HepG2 (cell line): ENCODE data around the gene PIKFYVE. TPM values are rescaled to one million over a fixed set of nuclear protein-coding genes. Genes with fewer than 3 reads are reported as not detected.

Experiments
- E2F1 ChIP-seq: sonication (generic); formaldehyde crosslinking; IDR thresholded peaks from 2 replicates; pipeline ENCODE4 v1.5.0; 2020; ENCODE audit warnings: missing genetic modification reagents
- E2F5 ChIP-seq: sonication (generic); formaldehyde crosslinking; conservative IDR thresholded peaks from 2 replicates; pipeline ENCODE4 v1.4.0; 2020; ENCODE audit warnings: missing genetic modification reagents
- ERF ChIP-seq: IDR thresholded peaks from 2 replicates; pipeline ENCODE4 v1.6.1; 2018; ENCODE audit warnings: missing biosample characterization, missing genetic modification reagents
- HIVEP1 ChIP-seq: sonication (generic); formaldehyde crosslinking; IDR thresholded peaks from 2 replicates; pipeline ENCODE4 v1.4.0; 2020; ENCODE audit warnings: mild to moderate bottlenecking, missing genetic modification reagents
- HNF1A ChIP-seq, 2 experiments: sonication (generic) in 1 of 2; formaldehyde crosslinking in 1 of 2; IDR thresholded peaks; 2 replicates each; pipeline versions ENCODE4 v1.4.0 to v1.6.1; 2016 to 2020; ENCODE audit warnings: borderline replicate concordance in 1 of 2, low read depth in 1 of 2, mild to moderate bottlenecking in 1 of 2, missing genetic modification reagents in 1 of 2
- IRF1 ChIP-seq: sonication (generic); formaldehyde crosslinking; IDR thresholded peaks from 2 replicates; pipeline ENCODE4 v1.4.0; 2020; ENCODE audit warnings: low read depth, mild to moderate bottlenecking, missing genetic modification reagents
- KLF16 ChIP-seq, 2 experiments: sonication (generic) in 1 of 2; formaldehyde crosslinking in 1 of 2; IDR thresholded peaks; 2 replicates each; pipeline versions ENCODE4 v1.6.1 to v1.8.0; 2016 to 2023; ENCODE audit warnings: missing genetic modification reagents in 2 of 2, missing compliant biosample characterization in 1 of 2
- MAZ ChIP-seq, 2 experiments: sonication (generic) in 1 of 2; formaldehyde crosslinking in 1 of 2; IDR thresholded peaks; 2 replicates each; pipeline versions ENCODE4 v1.5.0 to v1.6.1; 2012 to 2020; ENCODE audit warnings: low read depth in 2 of 2, mild to moderate bottlenecking in 2 of 2, borderline replicate concordance in 1 of 2, improper control_type of control experiment in 1 of 2, low read length in 1 of 2, missing genetic modification reagents in 1 of 2, moderate library complexity in 1 of 2
- POLR2AphosphoS2 ChIP-seq: IDR thresholded peaks from 2 replicates; pipeline ENCODE4 v1.6.1; 2011; ENCODE audit warnings: low read depth, low read length, improper control_type of control experiment
- SNAPC2 ChIP-seq: sonication (generic); formaldehyde crosslinking; IDR thresholded peaks from 2 replicates; pipeline ENCODE4 v1.8.1; 2022; ENCODE audit warnings: mild to moderate bottlenecking, missing genetic modification reagents
- SRY ChIP-seq: sonication (generic); formaldehyde crosslinking; IDR thresholded peaks from 2 replicates; pipeline ENCODE4 v1.8.0; 2022; ENCODE audit warnings: mild to moderate bottlenecking, missing genetic modification reagents
- THAP8 ChIP-seq: sonication (generic); formaldehyde crosslinking; IDR thresholded peaks from 2 replicates; pipeline ENCODE4 v1.5.1; 2020; ENCODE audit warnings: missing genetic modification reagents, mild to moderate bottlenecking, borderline replicate concordance
- YEATS2 ChIP-seq: sonication (generic); formaldehyde crosslinking; IDR thresholded peaks from 2 replicates; pipeline ENCODE4 v1.4.0; 2020; ENCODE audit warnings: missing genetic modification reagents, borderline replicate concordance
- ZBTB44 ChIP-seq: sonication (generic); formaldehyde crosslinking; IDR thresholded peaks from 2 replicates; pipeline ENCODE4 v1.4.0; 2020; ENCODE audit warnings: missing genetic modification reagents
- ZBTB7B ChIP-seq: sonication (generic); formaldehyde crosslinking; IDR thresholded peaks from 2 replicates; pipeline ENCODE4 v1.4.0; 2020; ENCODE audit warnings: missing genetic modification reagents
- ZFP82 ChIP-seq: sonication (generic); formaldehyde crosslinking; IDR thresholded peaks from 2 replicates; pipeline ENCODE4 v1.5.1; 2020; ENCODE audit warnings: mild to moderate bottlenecking, missing genetic modification reagents, borderline replicate concordance
- ZNF136 ChIP-seq: sonication (generic); formaldehyde crosslinking; IDR thresholded peaks from 2 replicates; pipeline ENCODE4 v1.8.1; 2022; ENCODE audit warnings: low read depth, mild to moderate bottlenecking, moderate library complexity, missing genetic modification reagents
- ZNF644 ChIP-seq: IDR thresholded peaks from 2 replicates; pipeline ENCODE4 v1.6.1; 2016; ENCODE audit warnings: low read depth
- ZNF746 ChIP-seq: sonication (generic); formaldehyde crosslinking; IDR thresholded peaks from 2 replicates; pipeline ENCODE4 v1.8.0; 2022; ENCODE audit warnings: mild to moderate bottlenecking, missing genetic modification reagents
- ZNF891 ChIP-seq: sonication (generic); formaldehyde crosslinking; IDR thresholded peaks from 2 replicates; pipeline ENCODE4 v1.5.0; 2020; ENCODE audit warnings: mild to moderate bottlenecking, missing genetic modification reagents
- polyA plus RNA-seq, 8 experiments: library from polyadenylated mRNA; depleted of rRNA in 3 of 8; stranded (reverse) in 7 of 8; unstranded in 1 of 8; fragments of >200 nt; fragmentation: Illumina TruSeq in 4 of 8; extraction: Trizol in 4 of 8; gene quantifications; 2 replicates each; pipeline versions ENCODE4 v1.2.1 to v1.2.3, GENCODE V29; 2011 to 2016; ENCODE audit warnings: low read depth in 4 of 8, missing spikeins in 1 of 8, mixed read lengths in 1 of 8; ENCODE audit not compliant: insufficient read depth in 1 of 8
- total RNA-seq, 5 experiments: library from RNA; depleted of rRNA; stranded (reverse); fragments of >200 nt; fragmentation: Illumina TruSeq; extraction: Trizol; gene quantifications; 2 replicates each; pipeline ENCODE4 v1.2.3, GENCODE V29; 2016; ENCODE audit warnings: low read depth in 1 of 5

Gene PIKFYVE
- total and polyA plus RNA-seq, 2 of the 13 experiments (the other 11 are each of a cell fraction or from before 2014, with no cell fraction given) = 20.2 to 21.7 TPM

GRCh38 chr2:208253600-208254117 is 12.4 kb upstream of the PIKFYVE start (continued):
- no peak for TF ChIP-seq ZNF746 (CRISPR knock-in tag)
- peak; percentile 5; the same call in 1 of the 2 replicates for TF ChIP-seq HNF1A (IDR thresholded peaks at IDR 0.05; ENCODE audit: low read depth)
- no peak for TF ChIP-seq HNF1A (CRISPR knock-in tag; IDR thresholded peaks at IDR 0.05; ENCODE audit: borderline replicate concordance)
- no peak for TF ChIP-seq SRY (CRISPR knock-in tag)
- no peak for TF ChIP-seq ZFP82
- TF ChIP-seq ERF (CRISPR knock-in tag) = peak; percentile 95; the same call in 1 of the 2 replicates
- TF ChIP-seq E2F1 (CRISPR knock-in tag) = no peak
- no peak for TF ChIP-seq SNAPC2
- no peak for TF ChIP-seq ZNF891
- no peak for TF ChIP-seq HIVEP1 (CRISPR knock-in tag)
- 0 out of 2 replicates have a peak, but pooled peaks have one; percentile 19 for TF ChIP-seq IRF1
- no peak for TF ChIP-seq THAP8 (CRISPR knock-in tag)
- TF ChIP-seq YEATS2 (CRISPR knock-in tag) = no peak
- TF ChIP-seq KLF16 (CRISPR knock-in tag; IDR thresholded peaks at IDR 0.05) = no peak
- TF ChIP-seq ZNF136 (CRISPR knock-in tag) = 0 out of 2 replicates have a peak, but pooled peaks have one; percentile 22
- TF ChIP-seq E2F5 (CRISPR knock-in tag) = no peak
- TF ChIP-seq ZNF644 (CRISPR knock-in tag) = no peak
- no peak for TF ChIP-seq POLR2AphosphoS2
- TF ChIP-seq MAZ (IDR thresholded peaks at IDR 0.05; ENCODE audit: borderline replicate concordance, low read depth, low read length) = no peak
- no peak for TF ChIP-seq MAZ (CRISPR knock-in tag; IDR thresholded peaks at IDR 0.05; ENCODE audit: low read depth)
- TF ChIP-seq ZBTB44 (CRISPR knock-in tag) = no peak
- no peak for TF ChIP-seq ZBTB7B
